Kidney epithelial cell (primary cell): ENCODE measurements around the gene ASB5. TPM values are rescaled to one million over a fixed set of nuclear protein-coding genes. Genes with fewer than 3 reads are reported as not detected.

Experiments used
- DNase-seq: peaks from one replicate; pipeline ENCODE4 v3.0.0-alpha.2; 2010; ENCODE audit warnings: low read depth
- H3K27me3 ChIP-seq: 2 replicates; pipeline ENCODE4 v1.6.0; 2011; ENCODE audit warnings: low read length; ENCODE audit not compliant: control insufficient read depth, insufficient read depth
- H3K36me3 ChIP-seq: 2 replicates; pipeline ENCODE4 v1.5.1; 2011; ENCODE audit warnings: low read length; ENCODE audit not compliant: control insufficient read depth, insufficient read depth
- H3K4me3 ChIP-seq: 2 replicates; pipeline ENCODE4 v1.5.1; 2011; ENCODE audit warnings: low read depth, mild to moderate bottlenecking, control low read depth, low read length
- CTCF ChIP-seq: IDR thresholded peaks from 2 replicates; pipeline ENCODE4 v1.5.1; 2011; ENCODE audit warnings: mild to moderate bottlenecking, moderate library complexity, low read length, control low read depth, inconsistent platforms; ENCODE audit not compliant: insufficient read depth, poor library complexity, severe bottlenecking
- total RNA-seq: library from RNA; depleted of rRNA; stranded (reverse); fragments of >200 nt; gene quantifications from 2 replicates; pipeline ENCODE4 v1.2.3, GENCODE V29; 2015

Gene ASB5
- total RNA-seq, 1 donor from 2014 or later, result not detected

GRCh38 chr4:176258135-176258534 lies 10.9 kb downstream of the ASB5 start:
- no peak overlapping the region for H3K4me3 ChIP-seq
- H3K27me3 ChIP-seq, result no peaks in the 10 kb centered on the region
- DNase-seq, result no peak
- no peak for TF ChIP-seq CTCF
- no peaks in the 10 kb centered on the region for H3K36me3 ChIP-seq

DNA sequence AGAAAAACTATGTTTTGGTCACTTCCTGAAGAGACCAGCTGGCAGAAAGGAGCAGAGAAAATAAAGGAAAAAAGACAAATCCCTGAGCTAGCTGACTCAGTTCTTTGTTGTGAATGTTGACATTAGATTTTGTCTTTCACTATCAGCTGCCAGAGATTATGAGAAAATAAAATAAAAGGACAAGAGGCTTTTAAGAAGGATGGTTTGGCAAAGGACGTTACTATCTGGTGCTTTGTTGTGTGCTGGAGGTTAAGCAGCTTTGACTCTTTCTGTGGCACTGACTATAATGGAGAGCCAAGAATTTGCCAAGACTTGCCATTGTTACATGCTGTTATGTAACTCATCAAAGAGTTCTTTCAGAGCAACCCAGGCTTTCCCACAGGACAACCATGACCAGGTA lies 12.1 kb downstream of the ASB5 start:
- no peaks in the 10 kb centered on the region for H3K36me3 ChIP-seq
- no peak for DNase-seq
- no peak overlapping the region for H3K4me3 ChIP-seq
- TF ChIP-seq CTCF, result no peak
- no peaks in the 10 kb centered on the region for H3K27me3 ChIP-seq

DNA sequence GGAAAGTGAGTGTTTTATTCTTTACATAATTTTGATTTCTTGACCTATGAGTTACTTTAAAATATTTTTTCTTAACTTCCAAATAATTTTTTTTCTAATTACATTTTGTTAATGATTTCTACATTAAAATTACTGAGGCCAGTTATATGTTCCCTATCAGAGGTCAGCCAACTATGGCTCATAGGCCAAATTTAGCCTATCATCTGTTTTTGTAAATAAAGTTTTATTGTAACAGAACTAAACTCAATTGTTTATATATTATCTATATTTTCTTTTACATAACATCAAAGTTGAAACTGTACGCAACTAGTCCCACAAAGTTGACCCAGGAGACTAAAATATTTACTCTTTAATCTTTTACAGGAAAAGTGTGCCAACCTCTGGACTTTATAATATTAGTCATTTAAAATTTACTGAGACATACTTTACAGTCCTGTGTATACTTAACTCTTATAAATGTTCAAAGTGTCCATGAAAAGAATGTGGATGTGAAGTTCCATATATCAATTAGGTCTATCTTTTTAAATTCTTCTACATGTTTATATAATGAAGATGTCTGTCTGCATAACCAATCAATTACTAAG lies 26.2 kb downstream of the ASB5 start:
- DNase-seq, result no peak
- Histone ChIP-seq H3K36me3 (no peaks in the 10 kb centered on the region), H3K27me3 (no peaks in the 10 kb centered on the region), H3K4me3 (no peak overlapping the region)
- no peak for TF ChIP-seq CTCF

DNA sequence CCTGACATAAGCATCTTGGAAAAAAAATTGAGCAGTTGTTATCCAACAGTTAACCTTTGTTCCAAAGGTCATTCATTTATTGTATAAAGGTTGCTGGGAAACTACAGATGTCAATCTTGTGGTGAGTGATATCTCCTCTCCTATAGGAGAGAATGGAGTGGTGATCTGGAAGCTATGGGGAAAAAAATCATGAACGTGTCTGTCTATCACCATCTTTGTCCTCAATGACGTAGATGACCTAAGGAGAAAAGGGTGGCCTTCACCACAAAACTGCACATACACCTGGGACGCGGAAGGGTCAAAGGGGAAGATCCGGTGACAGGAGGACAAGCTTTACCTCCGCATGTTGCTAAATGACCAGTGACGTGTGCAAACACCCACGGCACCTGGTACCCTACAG lies 27.3 kb downstream of the ASB5 start:
- H3K36me3 ChIP-seq, result no peaks in the 10 kb centered on the region
- DNase-seq, result no peak
- no peak for TF ChIP-seq CTCF

GRCh38 chr4:176238826-176239225 lies 30.2 kb downstream of the ASB5 start:
- H3K36me3 ChIP-seq, result no peaks in the 10 kb centered on the region
- no peak for TF ChIP-seq CTCF
- no peak for DNase-seq
- H3K4me3 ChIP-seq, result no peak overlapping the region
- no peaks in the 10 kb centered on the region for H3K27me3 ChIP-seq

More for the DNA sequence above, 27.3 kb downstream of the ASB5 start:
- Histone ChIP-seq H3K27me3 (no peaks in the 10 kb centered on the region), H3K4me3 (no peak overlapping the region)

- DNase-seq, result no peak
- TF ChIP-seq CTCF, result no peak
- H3K36me3 ChIP-seq, result no peaks in the 10 kb centered on the region
- H3K27me3 ChIP-seq, result no peaks in the 10 kb centered on the region
- H3K4me3 ChIP-seq, result no peak overlapping the region
Observed at GRCh38 chr4:176238157-176238610, 30.8 kb downstream of the ASB5 start.
